OCI-LY1 (cell line): Measurements from ENCODE around the gene IREB2.

Experiments
- CTCF ChIP-seq: fragments of 200-600 bp; sonication (generic), shearing (Covaris generic); IDR thresholded peaks from 2 replicates; pipeline ENCODE4 v1.5.1; 2017; ENCODE audit warnings: mild to moderate bottlenecking, antibody characterized with exemption, low read length, moderate library complexity, mixed read lengths
- EZH2 ChIP-seq: fragments of 200-600 bp; sonication (generic), shearing (Covaris generic); IDR thresholded peaks from 2 replicates; pipeline ENCODE4 v1.8.0; 2017; ENCODE audit warnings: borderline replicate concordance, mixed run types, mild to moderate bottlenecking, antibody characterized with exemption, low read length, moderate library complexity, mixed read lengths

- TF ChIP-seq CTCF (no peak), EZH2 (no peak)
Measured at GRCh38 chr15:78438619-78439285, 736 bp downstream of the IREB2 start.
